Naive thymus-derived CD4-positive, alpha-beta T cell (primary cell): Measurements from ENCODE around the gene LMO1. TPM values are rescaled to one million over a fixed set of nuclear protein-coding genes. Genes with fewer than 3 reads are reported as not detected.

Experiments used
- ATAC-seq: fragments of 150-1000 bp; cut with Tn5 transposase; 2 replicates; pipeline ENCODE4 v1.10.0; 2021; ENCODE audit warnings: mild to moderate bottlenecking, moderate library complexity
- CTCF ChIA-PET: fragments of 350-600 bp; sonication (Branson Sonifier 250); formaldehyde crosslinking; loops from one replicate; lab custom pipeline; 2021; ENCODE audit warnings: antibody characterized with exemption; lab: Charles Lee
- POLR2A ChIA-PET: fragments of 350-600 bp; sonication (Branson Sonifier 250); formaldehyde crosslinking; loops from one replicate; lab custom pipeline; 2021; ENCODE audit warnings: antibody characterized with exemption, inconsistent platforms; lab: Charles Lee
- DNase-seq, 9 donors: peaks; one replicate each; pipeline versions ENCODE4 v3.0.0 to v3.0.0-alpha.2; 2020 to 2022; ENCODE audit warnings: mixed read lengths in 1 of 9
- H3K27ac ChIP-seq: one replicate; pipeline ENCODE4 v1.7.0; 2013; ENCODE audit warnings: mild to moderate bottlenecking, low read depth, low read length, moderate library complexity
- H3K27me3 ChIP-seq, 2 donors: one replicate each; pipeline ENCODE4 v1.7.0; 2013; ENCODE audit warnings: low read length in 2 of 2, mild to moderate bottlenecking in 2 of 2, moderate library complexity in 2 of 2; ENCODE audit not compliant: control insufficient read depth in 2 of 2, insufficient read depth in 2 of 2
- H3K36me3 ChIP-seq, 3 experiments: 1 replicate in 2 of 3; 2 replicates in 1 of 3; pipeline ENCODE4 v1.7.0; 2013; ENCODE audit warnings: low read length in 3 of 3, mild to moderate bottlenecking in 3 of 3, moderate library complexity in 1 of 3; ENCODE audit not compliant: insufficient read depth in 3 of 3, control insufficient read depth in 2 of 3
- H3K4me1 ChIP-seq, 2 donors: one replicate each; pipeline ENCODE4 v1.7.0; 2013; ENCODE audit warnings: low read length in 2 of 2, mild to moderate bottlenecking in 2 of 2, moderate library complexity in 1 of 2; ENCODE audit not compliant: control insufficient read depth in 2 of 2, insufficient read depth in 2 of 2
- H3K4me3 ChIP-seq: 2 replicates; pipeline ENCODE4 v1.7.0; 2013; ENCODE audit warnings: mild to moderate bottlenecking, low read length
- H3K9me3 ChIP-seq, 3 experiments: 1 replicate in 2 of 3; 2 replicates in 1 of 3; pipeline ENCODE4 v1.7.0; 2013; ENCODE audit warnings: low read length in 3 of 3; ENCODE audit not compliant: control insufficient read depth in 2 of 3
- H3K27ac Mint-ChIP-seq, 9 donors: one replicate each; pipeline ENCODE4 v1.8.0; 2020 to 2022; ENCODE audit warnings: mixed read lengths in 9 of 9, mild to moderate bottlenecking in 8 of 9, moderate library complexity in 5 of 9, inconsistent platforms in 2 of 9
- H3K27me3 Mint-ChIP-seq, 5 donors: one replicate each; pipeline ENCODE4 v1.8.0; 2021 to 2022; ENCODE audit warnings: mixed read lengths in 5 of 5, mild to moderate bottlenecking in 1 of 5
- H3K36me3 Mint-ChIP-seq, 5 donors: one replicate each; pipeline ENCODE4 v1.8.0; 2020 to 2022; ENCODE audit warnings: mixed read lengths in 5 of 5, mild to moderate bottlenecking in 3 of 5, inconsistent platforms in 1 of 5
- H3K4me1 Mint-ChIP-seq, 7 donors: one replicate each; pipeline ENCODE4 v1.8.0; 2020 to 2022; ENCODE audit warnings: mixed read lengths in 7 of 7, mild to moderate bottlenecking in 3 of 7, inconsistent platforms in 1 of 7
- H3K4me3 Mint-ChIP-seq, 10 donors: one replicate each; pipeline ENCODE4 v1.8.0; 2020 to 2022; ENCODE audit warnings: mild to moderate bottlenecking in 10 of 10, mixed read lengths in 10 of 10, moderate library complexity in 6 of 10, inconsistent platforms in 2 of 10
- H3K9me3 Mint-ChIP-seq, 11 donors: one replicate each; pipeline ENCODE4 v1.8.0; 2020 to 2022; ENCODE audit warnings: mixed read lengths in 11 of 11, mild to moderate bottlenecking in 4 of 11, inconsistent platforms in 1 of 11, moderate library complexity in 1 of 11
- intact Hi-C, 2 donors: fragments of 100-400 bp; cut with micrococcal nuclease; formaldehyde crosslinking; loops; one replicate each; pipeline ENCODE4 v1.15.1; 2023
- polyA plus RNA-seq, 2 donors: library from polyadenylated mRNA; unstranded; fragments of 300-500 nt; fragmentation: Illumina TruSeq; gene quantifications; one replicate each; pipeline ENCODE4 v1.2.3, GENCODE V29; 2021
- total RNA-seq, 6 experiments: library from RNA in 5 of 6; stranded (reverse) in 5 of 6; gene quantifications; 1 replicate in 5 of 6; 2 replicates in 1 of 6; pipeline ENCODE4 v1.2.3 and lab custom pipeline; 2021 to 2026

Gene LMO1
- total and polyA plus RNA-seq, 7 experiments from 2014 or later = not detected

GRCh38 chr11:8230178-8230859 lies 33.4 kb downstream of the LMO1 start:
- no peak overlapping the region for H3K27ac ChIP-seq
- H3K27me3 Mint-ChIP-seq = no peaks in the 10 kb centered on the region
- no peaks in the 10 kb centered on the region for H3K9me3 ChIP-seq
- no peaks in the 10 kb centered on the region for H3K36me3 ChIP-seq
- no peaks in the 10 kb centered on the region for H3K9me3 Mint-ChIP-seq
- peak overlapping the region in 1 of 9 donors; percentile 23 for H3K27ac Mint-ChIP-seq
- POLR2A ChIA-PET = interaction anchor here (0.5 kb wide), 1 partner anchor 1454 kb away, joined by 3 read pairs; no protein-coding TSS in a partner anchor
- DNase-seq = no peak
- H3K4me3 ChIP-seq = no peak overlapping the region
- ATAC-seq = no peak
- CTCF ChIA-PET = interaction anchor here (0.6 kb wide), 1 partner anchor 104 kb away, joined by 3 read pairs; no protein-coding TSS in a partner anchor
- no peak overlapping the region for H3K4me3 Mint-ChIP-seq
- no peaks in the 10 kb centered on the region for H3K36me3 Mint-ChIP-seq
- no peaks in the 10 kb centered on the region for H3K4me1 ChIP-seq
- H3K27me3 ChIP-seq = no peaks in the 10 kb centered on the region
- peaks cover 0 to 9% (median 7%) of the 10 kb centered on the region in 7 donors for H3K4me1 Mint-ChIP-seq
- intact Hi-C loops = no loop called here

- no peak overlapping the region for H3K4me3 Mint-ChIP-seq
- H3K27me3 Mint-ChIP-seq = peaks cover 0 to 3% (median 0%) of the 10 kb centered on the region in 5 donors
- no peak overlapping the region for H3K27ac Mint-ChIP-seq
- no peaks in the 10 kb centered on the region for H3K9me3 Mint-ChIP-seq
- Histone ChIP-seq H3K4me1 (no peaks in the 10 kb centered on the region), H3K4me3 (no peak overlapping the region), H3K27me3 (no peaks in the 10 kb centered on the region), H3K27ac (no peak overlapping the region), H3K9me3 (no peaks in the 10 kb centered on the region), H3K36me3 (no peaks in the 10 kb centered on the region)
- intact Hi-C loops = loop anchor here in 1 of 2 donors (10.0 kb wide), 1 partner anchor 905 kb away; no protein-coding TSS in a partner anchor
- no peak for DNase-seq
- ChIA-PET POLR2A (no interaction called here), CTCF (interaction anchor here (0.6 to 1.9 kb wide), 2 partner anchors 103 to 333 kb away, joined by 3 to 6 read pairs; no protein-coding TSS in a partner anchor)
- H3K36me3 Mint-ChIP-seq = no peaks in the 10 kb centered on the region
- H3K4me1 Mint-ChIP-seq = peaks cover 0 to 4% (median 0%) of the 10 kb centered on the region in 7 donors
- no peak for ATAC-seq
Measured at GRCh38 chr11:8229299-8230177, 34.1 kb downstream of the LMO1 start.

- H3K27ac Mint-ChIP-seq = no peak overlapping the region
- POLR2A ChIA-PET = no interaction called here
Measured at GRCh38 chr11:8228231-8228630, 35.4 kb downstream of the LMO1 start.

GRCh38 chr11:8227156-8228152 lies 36.2 kb downstream of the LMO1 start:
- Histone ChIP-seq H3K9me3 (no peaks in the 10 kb centered on the region), H3K27ac (no peak overlapping the region), H3K4me1 (no peaks in the 10 kb centered on the region), H3K27me3 (no peaks in the 10 kb centered on the region), H3K4me3 (no peak overlapping the region), H3K36me3 (no peaks in the 10 kb centered on the region)
- no peak for ATAC-seq
- DNase-seq = no peak
- no peak overlapping the region for H3K27ac Mint-ChIP-seq
- intact Hi-C loops = loop anchor here in 1 of 2 donors (10.0 kb wide), 1 partner anchor 907 kb away; no protein-coding TSS in a partner anchor
- peaks cover 0 to 6% (median 0%) of the 10 kb centered on the region in 5 donors for H3K27me3 Mint-ChIP-seq
- no peaks in the 10 kb centered on the region for H3K9me3 Mint-ChIP-seq
- H3K36me3 Mint-ChIP-seq = no peaks in the 10 kb centered on the region
- POLR2A ChIA-PET = no interaction called here
- H3K4me1 Mint-ChIP-seq = peaks cover 0 to 4% (median 0%) of the 10 kb centered on the region in 7 donors
- no peak overlapping the region for H3K4me3 Mint-ChIP-seq
- CTCF ChIA-PET = interaction anchor here (0.8 to 1.9 kb wide), 3 partner anchors 37 to 335 kb away, joined by 3 to 8 read pairs (median 6); partner anchors contain the start of gene LMO1

More at GRCh38 chr11:8228231-8228630, 35.4 kb downstream of the LMO1 start:
- H3K27ac ChIP-seq = no peak overlapping the region
- no peaks in the 10 kb centered on the region for H3K9me3 Mint-ChIP-seq
- H3K4me3 ChIP-seq = no peak overlapping the region
- intact Hi-C loops = loop anchor here in 1 of 2 donors (10.0 kb wide), 1 partner anchor 907 kb away; no protein-coding TSS in a partner anchor
- H3K27me3 ChIP-seq = no peaks in the 10 kb centered on the region
- ATAC-seq (no peak), DNase-seq (no peak)
- H3K4me1 Mint-ChIP-seq = peaks cover 0 to 4% (median 0%) of the 10 kb centered on the region in 7 donors
- no peaks in the 10 kb centered on the region for H3K9me3 ChIP-seq
- CTCF ChIA-PET = interaction anchor here (0.5 to 1.9 kb wide), 3 partner anchors 38 to 334 kb away, joined by 3 to 6 read pairs (median 4); no protein-coding TSS in a partner anchor
- H3K36me3 Mint-ChIP-seq = no peaks in the 10 kb centered on the region
- H3K4me3 Mint-ChIP-seq = no peak overlapping the region
- no peaks in the 10 kb centered on the region for H3K36me3 ChIP-seq
- peaks cover 0 to 6% (median 0%) of the 10 kb centered on the region in 5 donors for H3K27me3 Mint-ChIP-seq
- H3K4me1 ChIP-seq = no peaks in the 10 kb centered on the region

GRCh38 chr11:8225589-8226036 lies 38.1 kb downstream of the LMO1 start:
- peak; percentile 65 for ATAC-seq
- DNase-seq = peak; percentile 11 to 66 (median 48)
- no peaks in the 10 kb centered on the region for H3K36me3 Mint-ChIP-seq
- H3K27me3 Mint-ChIP-seq = peaks cover 0 to 6% (median 0%) of the 10 kb centered on the region in 5 donors
- no peaks in the 10 kb centered on the region for H3K9me3 ChIP-seq
- H3K4me3 ChIP-seq = no peak overlapping the region
- ChIA-PET POLR2A (no interaction called here), CTCF (interaction anchor here (1.6 kb wide), 1 partner anchor 39 kb away, joined by 8 read pairs; the partner anchor contains the start of gene LMO1)
- no peak overlapping the region for H3K27ac ChIP-seq
- no peaks in the 10 kb centered on the region for H3K36me3 ChIP-seq
- H3K4me3 Mint-ChIP-seq = no peak overlapping the region
- H3K4me1 ChIP-seq = no peaks in the 10 kb centered on the region
- no peaks in the 10 kb centered on the region for H3K9me3 Mint-ChIP-seq
- H3K27ac Mint-ChIP-seq = no peak overlapping the region
- intact Hi-C loops = loop anchor here (1.0 to 10.0 kb wide), 4 partner anchors 38 to 909 kb away; partner anchors contain the start of gene LMO1 (in 2 of the 2)
- H3K27me3 ChIP-seq = no peaks in the 10 kb centered on the region
- peaks cover 0 to 4% (median 0%) of the 10 kb centered on the region in 7 donors for H3K4me1 Mint-ChIP-seq
